22Rv1 (cell line): ENCODE data around the gene SHMT2.

Experiments
- ZFX ChIP-seq: fragments of 450-650 bp; IDR thresholded peaks from 2 replicates; pipeline ENCODE4 v1.6.1; 2017; ENCODE audit warnings: antibody characterized with exemption, borderline replicate concordance
- TF ChIP-seq, protein P1 (sequence below): fragments of 450-650 bp; IDR thresholded peaks from 2 replicates; pipeline ENCODE4 v1.5.1; 2017; ENCODE audit warnings: mild to moderate bottlenecking

DNA sequence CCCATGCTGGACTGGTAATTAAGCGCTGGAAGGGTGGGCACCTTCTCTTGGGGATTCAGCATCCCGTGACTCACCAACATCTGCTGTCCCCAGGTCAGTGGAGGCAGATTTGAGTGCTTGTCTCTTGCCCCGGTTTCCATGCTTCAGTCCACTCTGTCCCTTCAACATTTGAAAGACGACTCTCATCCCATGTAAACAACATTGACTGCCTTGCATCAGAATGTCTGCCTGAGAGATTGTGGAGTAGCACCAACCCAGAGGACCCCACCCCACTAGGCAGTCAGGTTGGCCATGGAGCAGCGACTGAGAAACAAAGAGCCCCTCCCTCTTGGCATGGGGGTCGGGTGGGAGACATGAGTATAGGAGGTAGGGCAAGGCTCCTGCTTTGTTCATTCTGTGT is 26.4 kb downstream of the SHMT2 start:
- TF ChIP-seq, protein P1, sequence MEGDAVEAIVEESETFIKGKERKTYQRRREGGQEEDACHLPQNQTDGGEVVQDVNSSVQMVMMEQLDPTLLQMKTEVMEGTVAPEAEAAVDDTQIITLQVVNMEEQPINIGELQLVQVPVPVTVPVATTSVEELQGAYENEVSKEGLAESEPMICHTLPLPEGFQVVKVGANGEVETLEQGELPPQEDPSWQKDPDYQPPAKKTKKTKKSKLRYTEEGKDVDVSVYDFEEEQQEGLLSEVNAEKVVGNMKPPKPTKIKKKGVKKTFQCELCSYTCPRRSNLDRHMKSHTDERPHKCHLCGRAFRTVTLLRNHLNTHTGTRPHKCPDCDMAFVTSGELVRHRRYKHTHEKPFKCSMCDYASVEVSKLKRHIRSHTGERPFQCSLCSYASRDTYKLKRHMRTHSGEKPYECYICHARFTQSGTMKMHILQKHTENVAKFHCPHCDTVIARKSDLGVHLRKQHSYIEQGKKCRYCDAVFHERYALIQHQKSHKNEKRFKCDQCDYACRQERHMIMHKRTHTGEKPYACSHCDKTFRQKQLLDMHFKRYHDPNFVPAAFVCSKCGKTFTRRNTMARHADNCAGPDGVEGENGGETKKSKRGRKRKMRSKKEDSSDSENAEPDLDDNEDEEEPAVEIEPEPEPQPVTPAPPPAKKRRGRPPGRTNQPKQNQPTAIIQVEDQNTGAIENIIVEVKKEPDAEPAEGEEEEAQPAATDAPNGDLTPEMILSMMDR = no peak
- no peak for TF ChIP-seq ZFX
